ENCODE measurements around the gene WDFY3.

Gene WDFY3

DNA sequence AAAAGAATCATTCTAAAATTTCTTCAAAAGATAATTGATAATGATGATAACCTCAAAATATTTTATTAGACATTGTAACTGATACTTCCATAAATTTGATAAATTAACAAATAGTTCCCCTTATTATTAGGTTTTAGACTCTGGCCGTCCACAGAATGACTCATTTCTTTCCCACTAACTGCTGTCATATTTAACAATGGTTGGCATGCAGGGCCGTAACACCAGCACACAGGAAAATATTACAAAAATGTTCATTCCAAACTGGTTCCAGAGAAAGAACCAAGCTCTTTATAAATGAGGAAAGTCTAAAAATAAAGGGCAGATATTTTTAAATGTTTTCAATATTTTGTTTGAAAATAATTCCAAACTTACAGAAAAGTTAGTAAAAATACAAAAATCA lies 28.2 kb downstream of the WDFY3 start:
- no peak overlapping the region for H3K4me2 ChIP-seq
- H3K36me3 ChIP-seq (ENCODE audit: insufficient read depth) = no peaks in the 10 kb centered on the region
- no peaks in the 10 kb centered on the region for H3K27me3 ChIP-seq (ENCODE audit: insufficient read depth, low read depth)
- no peaks in the 10 kb centered on the region for H3K4me1 ChIP-seq (ENCODE audit: low read depth, poor library complexity, severe bottlenecking)
- H3K9ac ChIP-seq = no peak overlapping the region
- H3K4me3 ChIP-seq (IDR thresholded peaks at IDR 0.05; ENCODE audit: insufficient read depth, low read depth, low read length) = no peak overlapping the region
- no peak overlapping the region for H2AFZ ChIP-seq (ENCODE audit: low read depth)
- H3K79me2 ChIP-seq (ENCODE audit: insufficient read depth, low read depth) = no peaks in the 10 kb centered on the region
- H4K20me1 ChIP-seq (ENCODE audit: insufficient read depth) = no peaks in the 10 kb centered on the region
- TF ChIP-seq, protein P1, sequence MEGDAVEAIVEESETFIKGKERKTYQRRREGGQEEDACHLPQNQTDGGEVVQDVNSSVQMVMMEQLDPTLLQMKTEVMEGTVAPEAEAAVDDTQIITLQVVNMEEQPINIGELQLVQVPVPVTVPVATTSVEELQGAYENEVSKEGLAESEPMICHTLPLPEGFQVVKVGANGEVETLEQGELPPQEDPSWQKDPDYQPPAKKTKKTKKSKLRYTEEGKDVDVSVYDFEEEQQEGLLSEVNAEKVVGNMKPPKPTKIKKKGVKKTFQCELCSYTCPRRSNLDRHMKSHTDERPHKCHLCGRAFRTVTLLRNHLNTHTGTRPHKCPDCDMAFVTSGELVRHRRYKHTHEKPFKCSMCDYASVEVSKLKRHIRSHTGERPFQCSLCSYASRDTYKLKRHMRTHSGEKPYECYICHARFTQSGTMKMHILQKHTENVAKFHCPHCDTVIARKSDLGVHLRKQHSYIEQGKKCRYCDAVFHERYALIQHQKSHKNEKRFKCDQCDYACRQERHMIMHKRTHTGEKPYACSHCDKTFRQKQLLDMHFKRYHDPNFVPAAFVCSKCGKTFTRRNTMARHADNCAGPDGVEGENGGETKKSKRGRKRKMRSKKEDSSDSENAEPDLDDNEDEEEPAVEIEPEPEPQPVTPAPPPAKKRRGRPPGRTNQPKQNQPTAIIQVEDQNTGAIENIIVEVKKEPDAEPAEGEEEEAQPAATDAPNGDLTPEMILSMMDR (conservative IDR thresholded peaks at IDR 0.05; ENCODE audit: low read depth, low read length) = no peak
- H3K27ac ChIP-seq = no peak overlapping the region

DNA sequence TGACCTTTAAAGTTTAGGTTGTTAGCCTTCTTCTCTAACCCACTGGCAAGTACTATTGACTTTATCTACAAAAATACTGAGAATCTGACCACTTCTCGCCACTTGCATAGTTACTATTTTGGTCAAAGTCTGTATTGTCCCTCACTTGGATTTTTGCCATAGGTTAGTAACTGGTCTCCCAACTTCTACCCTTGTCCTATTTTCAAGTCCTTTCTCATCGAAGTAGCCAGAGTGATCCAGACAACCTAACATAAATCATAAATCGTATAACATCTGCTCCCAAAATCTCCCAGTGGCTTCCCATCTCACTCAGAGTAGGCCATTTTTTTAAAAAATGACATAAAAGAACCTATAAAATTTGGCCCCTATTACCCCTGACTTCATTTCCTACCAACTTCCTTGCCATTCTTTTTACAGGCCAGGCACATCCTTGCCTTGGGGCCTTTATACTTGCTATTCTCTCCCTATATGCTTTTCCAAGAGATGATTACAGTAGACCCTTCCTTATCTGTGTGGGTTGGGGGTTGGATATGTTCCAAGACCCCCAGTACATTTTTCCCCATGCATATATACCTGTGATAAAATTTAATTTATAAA lies 29.0 kb downstream of the WDFY3 start:
- TF ChIP-seq, protein P1 (conservative IDR thresholded peaks at IDR 0.05; ENCODE audit: low read depth, low read length) = no peak
- H3K4me2 ChIP-seq = no peak overlapping the region

DNA sequence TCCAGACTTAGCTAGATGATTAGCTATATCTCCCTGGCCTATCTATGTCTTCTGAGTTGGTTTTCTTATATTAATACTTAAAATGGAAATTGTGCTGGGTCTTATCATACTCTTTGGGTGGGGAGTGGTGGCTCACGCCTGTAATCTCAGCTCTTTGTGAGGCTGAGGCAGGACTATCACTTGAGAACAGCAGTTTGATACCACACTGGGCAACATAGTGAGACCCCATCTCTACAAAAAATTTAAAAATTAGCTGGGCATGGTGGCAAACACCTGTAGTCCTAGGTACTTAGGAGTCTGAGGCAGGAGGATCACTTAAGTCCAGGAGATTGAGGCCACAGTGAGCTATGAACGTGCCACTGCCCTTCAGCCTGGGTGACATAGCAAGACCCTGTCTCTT lies 30.4 kb downstream of the WDFY3 start:
- no peak overlapping the region for H2AFZ ChIP-seq (ENCODE audit: low read depth)
- no peaks in the 10 kb centered on the region for H3K27me3 ChIP-seq (ENCODE audit: insufficient read depth, low read depth)
- H3K27ac ChIP-seq = no peak overlapping the region
- H4K20me1 ChIP-seq (ENCODE audit: insufficient read depth) = no peaks in the 10 kb centered on the region
- no peak overlapping the region for H3K4me3 ChIP-seq (IDR thresholded peaks at IDR 0.05; ENCODE audit: insufficient read depth, low read depth, low read length)
- TF ChIP-seq, protein P1 (conservative IDR thresholded peaks at IDR 0.05; ENCODE audit: low read depth, low read length) = no peak
- no peaks in the 10 kb centered on the region for H3K4me1 ChIP-seq (ENCODE audit: low read depth, poor library complexity, severe bottlenecking)
- H3K9ac ChIP-seq = no peak overlapping the region
- no peaks in the 10 kb centered on the region for H3K36me3 ChIP-seq (ENCODE audit: insufficient read depth)
- H3K79me2 ChIP-seq (ENCODE audit: insufficient read depth, low read depth) = no peaks in the 10 kb centered on the region
- H3K4me2 ChIP-seq = no peak overlapping the region

More for the DNA sequence above, 29.0 kb downstream of the WDFY3 start:
- H3K79me2 ChIP-seq (ENCODE audit: insufficient read depth, low read depth) = no peaks in the 10 kb centered on the region
- H4K20me1 ChIP-seq (ENCODE audit: insufficient read depth) = no peaks in the 10 kb centered on the region
- H3K27ac ChIP-seq = no peak overlapping the region
- H3K36me3 ChIP-seq (ENCODE audit: insufficient read depth) = no peaks in the 10 kb centered on the region
- H3K4me3 ChIP-seq (IDR thresholded peaks at IDR 0.05; ENCODE audit: insufficient read depth, low read depth, low read length) = no peak overlapping the region
- no peak overlapping the region for H2AFZ ChIP-seq (ENCODE audit: low read depth)
- H3K27me3 ChIP-seq (ENCODE audit: insufficient read depth, low read depth) = no peaks in the 10 kb centered on the region
- no peak overlapping the region for H3K9ac ChIP-seq
- H3K4me1 ChIP-seq (ENCODE audit: low read depth, poor library complexity, severe bottlenecking) = no peaks in the 10 kb centered on the region

DNA sequence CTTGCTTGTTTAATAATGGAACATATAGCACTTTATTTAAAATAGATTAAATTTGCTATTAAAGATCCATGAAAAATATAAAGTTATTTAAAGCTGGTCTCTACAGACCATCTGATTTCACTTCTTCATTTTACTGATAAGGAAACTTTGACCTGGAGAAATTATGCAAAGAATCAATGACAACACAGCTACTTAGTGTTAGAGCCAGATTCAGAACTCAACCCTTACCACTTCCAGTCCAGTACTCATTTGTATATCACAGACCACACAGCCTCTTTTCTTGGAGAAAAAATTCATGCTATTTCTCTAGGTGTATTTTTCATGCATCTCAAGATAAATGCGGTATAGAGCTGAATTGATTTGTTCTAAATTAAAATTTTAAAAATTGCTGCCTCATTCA lies 34.0 kb downstream of the WDFY3 start:
- Histone ChIP-seq H3K27me3 (ENCODE audit: insufficient read depth, low read depth) (no peaks in the 10 kb centered on the region), H3K4me3 (IDR thresholded peaks at IDR 0.05; ENCODE audit: insufficient read depth, low read depth, low read length) (no peak overlapping the region), H3K9ac (no peak overlapping the region), H3K4me2 (no peak overlapping the region), H3K27ac (no peak overlapping the region), H2AFZ (ENCODE audit: low read depth) (no peak overlapping the region), H4K20me1 (ENCODE audit: insufficient read depth) (no peaks in the 10 kb centered on the region), H3K36me3 (ENCODE audit: insufficient read depth) (no peaks in the 10 kb centered on the region), H3K79me2 (ENCODE audit: insufficient read depth, low read depth) (no peaks in the 10 kb centered on the region), H3K4me1 (ENCODE audit: low read depth, poor library complexity, severe bottlenecking) (no peaks in the 10 kb centered on the region)
- TF ChIP-seq, protein P1 (conservative IDR thresholded peaks at IDR 0.05; ENCODE audit: low read depth, low read length) = no peak

Measured in KMS-11 (cell line).